HEK293T (cell line): ENCODE data around the gene ITGAE.

ENCODE experiments used
- ARNT ChIP-seq: fragments of 450-650 bp; IDR thresholded peaks from 2 replicates; pipeline ENCODE4 v1.6.1; 2017; ENCODE audit warnings: mild to moderate bottlenecking
- FOXK2 ChIP-seq: fragments of 450-650 bp; IDR thresholded peaks from 2 replicates; pipeline ENCODE4 v1.6.1; 2016; ENCODE audit warnings: mild to moderate bottlenecking
- HDGF ChIP-seq: fragments of 450-650 bp; IDR thresholded peaks from 2 replicates; pipeline ENCODE4 v1.6.1; 2017; ENCODE audit warnings: antibody characterized with exemption, borderline replicate concordance
- L3MBTL2 ChIP-seq: fragments of 450-650 bp; conservative IDR thresholded peaks from 2 replicates; pipeline ENCODE4 v1.6.1; 2016; ENCODE audit warnings: mild to moderate bottlenecking
- LEF1 ChIP-seq: fragments of 450-650 bp; IDR thresholded peaks from 2 replicates; pipeline ENCODE4 v1.6.1; 2017; ENCODE audit warnings: mild to moderate bottlenecking, borderline replicate concordance
- SP1 ChIP-seq: fragments of 450-650 bp; IDR thresholded peaks from 2 replicates; pipeline ENCODE4 v1.6.1; 2017
- SUZ12 ChIP-seq: fragments of 450-650 bp; IDR thresholded peaks from 2 replicates; pipeline ENCODE4 v1.6.1; 2016; ENCODE audit warnings: mild to moderate bottlenecking
- ZNF384 ChIP-seq: fragments of 450-650 bp; IDR thresholded peaks from 2 replicates; pipeline ENCODE4 v1.6.1; 2016

GRCh38 chr17:3710951-3711383, 90.0 kb downstream of the ITGAE start:
- TF ChIP-seq ARNT (no peak), SP1 (no peak), FOXK2 (no peak), SUZ12 (no peak), HDGF (no peak), LEF1 (no peak), ZNF384 (no peak), L3MBTL2 (no peak)
